SK-N-SH (cell line): ENCODE data around the gene ERC2. TPM values are rescaled to one million over a fixed set of nuclear protein-coding genes. Genes with fewer than 3 reads are reported as not detected.
A peak's percentile ranks its signal among the peaks of the same experiment; 100 is the strongest.

ENCODE experiments used
- CTCF ChIA-PET: fragments of 300-600, 350-600 bp; formaldehyde crosslinking; extraction: SDS; loops from one replicate; lab custom pipeline; 2021; lab: Yijun Ruan, JAX
- POLR2A ChIA-PET: fragments of 350-600 bp; sonication (Branson Sonifier 250); formaldehyde crosslinking; extraction: SDS; loops from one replicate; lab custom pipeline; 2020; ENCODE audit warnings: antibody characterized with exemption, inconsistent platforms; lab: Yijun Ruan, JAX
- DNase-seq: peaks from one replicate; pipeline ENCODE4 v3.0.0; 2012
- H2AFZ ChIP-seq: fragments of 200-600 bp; sonication (generic); 2 replicates; pipeline ENCODE4 v1.8.1; 2016; ENCODE audit warnings: antibody characterized with exemption, mild to moderate bottlenecking, low read depth
- H3F3A ChIP-seq: fragments of 200-600 bp; sonication (generic); replicated peaks from 2 replicates; pipeline ENCODE3; 2016; ENCODE audit warnings: antibody characterized with exemption, mild to moderate bottlenecking; ENCODE audit not compliant: insufficient read depth
- H3K27ac ChIP-seq, 2 experiments: fragments of 200-500 bp in 1 of 2; fragments of 200-600 bp in 1 of 2; sonication (Bioruptor generic) in 1 of 2; sonication (generic), shearing (Covaris generic) in 1 of 2; 2 replicates each; pipeline versions ENCODE4 v1.5.1 to v1.6.1; 2014 to 2016; ENCODE audit warnings: low read depth in 2 of 2, inconsistent platforms in 1 of 2, low read length in 1 of 2, mild to moderate bottlenecking in 1 of 2, mixed read lengths in 1 of 2
- H3K27me3 ChIP-seq: fragments of 200-600 bp; sonication (generic), shearing (Covaris generic); 2 replicates; pipeline ENCODE4 v1.6.1; 2016; ENCODE audit warnings: mixed run types; ENCODE audit not compliant: insufficient read depth
- H3K36me3 ChIP-seq, 2 experiments: fragments of 200-500 bp in 1 of 2; fragments of 200-600 bp in 1 of 2; sonication (Bioruptor generic) in 1 of 2; sonication (generic) in 1 of 2; replicated peaks in 1 of 2; 2 replicates each; pipeline versions ENCODE3 to v1.5.1; 2014 to 2016; ENCODE audit warnings: low read length in 1 of 2, mild to moderate bottlenecking in 1 of 2; ENCODE audit not compliant: insufficient read depth in 2 of 2, control insufficient read depth in 1 of 2
- H3K4me1 ChIP-seq, 2 experiments: fragments of 200-500 bp in 1 of 2; fragments of 200-600 bp in 1 of 2; sonication (Bioruptor generic) in 1 of 2; sonication (generic), shearing (Covaris generic) in 1 of 2; 2 replicates each; pipeline versions ENCODE4 v1.5.1 to v1.6.1; 2014 to 2016; ENCODE audit warnings: low read depth in 1 of 2, low read length in 1 of 2, mixed run types in 1 of 2; ENCODE audit not compliant: insufficient read depth in 2 of 2, control insufficient read depth in 1 of 2
- H3K4me2 ChIP-seq: fragments of 200-600 bp; sonication (generic), shearing (Covaris generic); 2 replicates; pipeline ENCODE4 v1.6.1; 2017; ENCODE audit warnings: mixed run types
- H3K4me3 ChIP-seq, 2 experiments: fragments of 200-500 bp in 1 of 2; fragments of 200-600 bp in 1 of 2; sonication (Bioruptor generic) in 1 of 2; sonication (generic), shearing (Covaris generic) in 1 of 2; 2 replicates each; pipeline versions ENCODE4 v1.5.1 to v1.8.1; 2014 to 2016; ENCODE audit warnings: low read depth in 2 of 2, inconsistent platforms in 1 of 2, low read length in 1 of 2, mild to moderate bottlenecking in 1 of 2, mixed read lengths in 1 of 2, moderate library complexity in 1 of 2
- H3K79me2 ChIP-seq: fragments of 200-600 bp; sonication (generic); 2 replicates; pipeline ENCODE4 v1.8.1; 2017; ENCODE audit warnings: mild to moderate bottlenecking; ENCODE audit not compliant: insufficient read depth
- H3K9ac ChIP-seq: fragments of 200-600 bp; sonication (generic); 2 replicates; pipeline ENCODE4 v1.6.1; 2017; ENCODE audit warnings: mixed run types
- H3K9me2 ChIP-seq: fragments of 200-600 bp; sonication (generic); 2 replicates; pipeline ENCODE4 v1.6.1; 2017; ENCODE audit warnings: mixed run types
- H3K9me3 ChIP-seq: fragments of 200-600 bp; sonication (generic); 2 replicates; pipeline ENCODE4 v1.6.1; 2017; ENCODE audit warnings: mixed run types, mild to moderate bottlenecking, moderate library complexity
- H4K20me1 ChIP-seq: fragments of 200-600 bp; sonication (generic); 2 replicates; pipeline ENCODE4 v1.6.1; 2017; ENCODE audit warnings: mild to moderate bottlenecking, mixed run types; ENCODE audit not compliant: insufficient read depth
- CTCF ChIP-seq: fragments of 200-600 bp; sonication (generic); IDR thresholded peaks from 2 replicates; pipeline ENCODE4 v1.6.1; 2017; ENCODE audit warnings: antibody characterized with exemption, mild to moderate bottlenecking, moderate library complexity
- FOXM1 ChIP-seq: IDR thresholded peaks from 2 replicates; pipeline ENCODE4 v1.4.0; 2012; ENCODE audit warnings: low read depth, mild to moderate bottlenecking
- GATA2 ChIP-seq: sonication (generic); formaldehyde crosslinking; IDR thresholded peaks from 2 replicates; pipeline ENCODE4 v1.5.0; 2020; ENCODE audit warnings: mild to moderate bottlenecking, missing genetic modification reagents
- RAD21 ChIP-seq: IDR thresholded peaks from 2 replicates; pipeline ENCODE4 v1.6.1; 2012; ENCODE audit warnings: mild to moderate bottlenecking, low read length
- RFX5 ChIP-seq: IDR thresholded peaks from 2 replicates; pipeline ENCODE4 v1.6.1; 2012; ENCODE audit warnings: mild to moderate bottlenecking, improper control_type of control experiment, low read length
- RXRA ChIP-seq: IDR thresholded peaks from 2 replicates; pipeline ENCODE4 v1.4.0; 2012; ENCODE audit warnings: low read depth, mild to moderate bottlenecking, borderline replicate concordance
- SMC3 ChIP-seq: IDR thresholded peaks from 2 replicates; pipeline ENCODE4 v1.6.1; 2012; ENCODE audit warnings: low read depth, low read length, improper control_type of control experiment
- TEAD4 ChIP-seq: IDR thresholded peaks from 2 replicates; pipeline ENCODE4 v1.4.0; 2012; ENCODE audit warnings: mild to moderate bottlenecking, borderline replicate concordance; ENCODE audit not compliant: insufficient read depth
- WGBS: methylation state at CpG from one replicate; pipeline ENCODE4 v1.1.6; 2017; ENCODE audit warnings: low lambda C conversion rate; 5-methylcytosine and 5-hydroxymethylcytosine counted together
- polyA plus RNA-seq, 3 experiments: library from polyadenylated mRNA; depleted of rRNA; stranded (reverse); fragments of >200 nt; gene quantifications; 2 replicates each; pipeline ENCODE4 v1.2.3, GENCODE V29; 2012
- TF ChIP-seq, protein P1 (sequence below): IDR thresholded peaks from 2 replicates; pipeline ENCODE4; 2012

ERC2 gene
- polyA plus RNA-seq, 1 of the 3 experiments (the other 2 are of a cell fraction) = 1.6 TPM

DNA sequence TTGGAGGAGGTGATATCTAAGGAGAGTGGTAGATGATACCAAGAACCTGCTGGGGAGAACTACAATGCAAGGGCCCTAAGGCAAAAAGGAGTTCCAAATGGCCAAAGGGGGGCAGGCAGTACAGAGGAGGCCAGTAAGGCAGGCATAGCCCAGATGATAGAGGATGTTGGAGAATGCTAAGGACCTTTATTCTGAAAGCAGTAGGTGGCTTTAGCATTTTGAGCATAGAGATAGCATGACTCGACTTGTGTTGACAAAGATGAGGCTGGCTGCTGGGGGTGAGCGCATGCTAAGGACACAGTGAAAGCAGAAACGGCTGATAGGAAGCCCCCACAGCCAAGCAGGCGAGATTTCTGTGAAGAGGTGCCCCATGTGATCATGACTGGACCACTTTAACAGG lies 419.3 kb downstream of the ERC2 start (continued):
- TF ChIP-seq, protein P1, sequence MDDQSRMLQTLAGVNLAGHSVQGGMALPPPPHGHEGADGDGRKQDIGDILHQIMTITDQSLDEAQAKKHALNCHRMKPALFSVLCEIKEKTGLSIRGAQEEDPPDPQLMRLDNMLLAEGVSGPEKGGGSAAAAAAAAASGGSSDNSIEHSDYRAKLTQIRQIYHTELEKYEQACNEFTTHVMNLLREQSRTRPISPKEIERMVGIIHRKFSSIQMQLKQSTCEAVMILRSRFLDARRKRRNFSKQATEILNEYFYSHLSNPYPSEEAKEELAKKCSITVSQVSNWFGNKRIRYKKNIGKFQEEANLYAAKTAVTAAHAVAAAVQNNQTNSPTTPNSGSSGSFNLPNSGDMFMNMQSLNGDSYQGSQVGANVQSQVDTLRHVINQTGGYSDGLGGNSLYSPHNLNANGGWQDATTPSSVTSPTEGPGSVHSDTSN = no peak
- TF ChIP-seq TEAD4 = no peak
- no peak for TF ChIP-seq SMC3

GRCh38 chr3:56048331-56048730 lies 419.9 kb downstream of the ERC2 start:
- no peaks in the 10 kb centered on the region for H3K79me2 ChIP-seq
- no peak overlapping the region for H3K9ac ChIP-seq
- H4K20me1 ChIP-seq = no peaks in the 10 kb centered on the region
- no peaks in the 10 kb centered on the region for H3K27me3 ChIP-seq
- H3K9me3 ChIP-seq = no peaks in the 10 kb centered on the region
- H3K4me3 ChIP-seq = no peak overlapping the region
- DNase-seq = no peak
- no peaks in the 10 kb centered on the region for H3K36me3 ChIP-seq
- TF ChIP-seq RFX5 (no peak), RXRA (no peak), FOXM1 (no peak), GATA2 (CRISPR knock-in tag) (no peak)
- no peak overlapping the region for H2AFZ ChIP-seq
- WGBS = 88% methylated on average over 1 of the region's 1 CpG
- ChIA-PET CTCF (interaction anchor here (2.7 kb wide), 1 partner anchor 203 kb away, joined by 7 read pairs; no protein-coding TSS in a partner anchor), POLR2A (no interaction called here)
- no peak overlapping the region for H3K4me2 ChIP-seq
- H3K4me1 ChIP-seq = no peaks in the 10 kb centered on the region
- H3K27ac ChIP-seq = no peak overlapping the region
- no peaks in the 10 kb centered on the region for H3K9me2 ChIP-seq
- H3F3A ChIP-seq = no peaks in the 10 kb centered on the region

GRCh38 chr3:56042326-56042951 lies 425.8 kb downstream of the ERC2 start:
- H3F3A ChIP-seq = no peaks in the 10 kb centered on the region
- H3K9me3 ChIP-seq = peaks cover 9% of the 10 kb centered on the region; the same call in 1 of the 2 replicates
- 51% methylated on average over 10 of the region's 10 CpGs for WGBS
- no peak overlapping the region; a peak in 1 of 4 replicates for H3K4me3 ChIP-seq
- no peaks in the 10 kb centered on the region for H3K36me3 ChIP-seq
- no peaks in the 10 kb centered on the region for H3K79me2 ChIP-seq
- DNase-seq = peak; percentile 57
- H3K27me3 ChIP-seq = no peaks in the 10 kb centered on the region
- ChIA-PET CTCF (interaction anchor here (0.5 to 2.3 kb wide), 31 partner anchors 8 to 1613 kb away, joined by 3 to 25 read pairs (median 3); partner anchors contain the start of gene WNT5A), POLR2A (no interaction called here)
- no peak overlapping the region for H3K27ac ChIP-seq
- no peak overlapping the region for H2AFZ ChIP-seq
- peak; percentile 82 for TF ChIP-seq SMC3
- TF ChIP-seq CTCF = peak; percentile 65
- no peak for TF ChIP-seq RFX5
- peak; percentile 89 for TF ChIP-seq RAD21
- no peak overlapping the region for H3K9ac ChIP-seq
- no peaks in the 10 kb centered on the region for H4K20me1 ChIP-seq
- H3K9me2 ChIP-seq = no peaks in the 10 kb centered on the region
- no peaks in the 10 kb centered on the region for H3K4me1 ChIP-seq
- H3K4me2 ChIP-seq = no peak overlapping the region
